ENCODE data around the gene DNASE1L3.
A peak's percentile ranks its signal among the peaks of the same experiment; 100 is the strongest.

The DNASE1L3 gene

GRCh38 chr3:58161435-58162398 lies 49.1 kb downstream of the DNASE1L3 start:
- DNase-seq (ENCODE audit: low spot score) (peak; percentile 94), FAIRE-seq (peak; percentile 93)

- FAIRE-seq (no peak), DNase-seq (ENCODE audit: low spot score) (no peak)
These were observed 50.4 kb downstream of the DNASE1L3 start for GRCh38 chr3:58160399-58160798.

GRCh38 chr3:58158442-58159153 lies 52.2 kb downstream of the DNASE1L3 start:
- FAIRE-seq (no peak), DNase-seq (ENCODE audit: low spot score) (no peak)

- FAIRE-seq, result no peak
- no peak for DNase-seq (ENCODE audit: low spot score)
These were observed 53.1 kb downstream of the DNASE1L3 start for GRCh38 chr3:58157700-58158099.

GRCh38 chr3:58155838-58156237 lies 54.9 kb downstream of the DNASE1L3 start:
- no peak for FAIRE-seq
- no peak for DNase-seq (ENCODE audit: low spot score)

GRCh38 chr3:58154626-58155449 lies 55.9 kb downstream of the DNASE1L3 start:
- FAIRE-seq, result no peak

GRCh38 chr3:58153371-58153770 lies 57.4 kb downstream of the DNASE1L3 start:
- DNase-seq (ENCODE audit: low spot score) (no peak), FAIRE-seq (no peak)

More at GRCh38 chr3:58154626-58155449, 55.9 kb downstream of the DNASE1L3 start:
- no peak for DNase-seq (ENCODE audit: low spot score)

GRCh38 chr3:58152225-58153015 lies 58.4 kb downstream of the DNASE1L3 start:
- FAIRE-seq, result no peak

GRCh38 chr3:58151637-58152036 lies 59.1 kb downstream of the DNASE1L3 start:
- no peak for FAIRE-seq
- no peak for DNase-seq (ENCODE audit: low spot score)

More at GRCh38 chr3:58152225-58153015, 58.4 kb downstream of the DNASE1L3 start:
- no peak for DNase-seq (ENCODE audit: low spot score)

- FAIRE-seq (no peak), DNase-seq (ENCODE audit: low spot score) (no peak)
These were observed 60.0 kb downstream of the DNASE1L3 start for GRCh38 chr3:58150810-58151199.

- no peak for FAIRE-seq
- DNase-seq (ENCODE audit: low spot score), result no peak
These were observed 60.5 kb downstream of the DNASE1L3 start for GRCh38 chr3:58150130-58150809.

- no peak for FAIRE-seq
- DNase-seq (ENCODE audit: low spot score), result no peak
These were observed 62.7 kb downstream of the DNASE1L3 start for GRCh38 chr3:58148049-58148448.

- no peak for FAIRE-seq
- DNase-seq (ENCODE audit: low spot score), result no peak
These were observed 66.1 kb downstream of the DNASE1L3 start for GRCh38 chr3:58144478-58145325.

GRCh38 chr3:58143417-58144055 lies 67.2 kb downstream of the DNASE1L3 start:
- peak; percentile 15 for FAIRE-seq
- DNase-seq (ENCODE audit: low spot score), result peak; percentile 49
